HepG2 (cell line): ENCODE data around the gene GOT1. TPM values are rescaled to one million over a fixed set of nuclear protein-coding genes. Genes with fewer than 3 reads are reported as not detected.

ENCODE experiments used
- ATAC-seq: fragments of 200-7000 bp; cut with Tn5 transposase; 3 replicates; pipeline ENCODE4 v1.9.1; 2020; ENCODE audit warnings: mild to moderate bottlenecking, moderate library complexity
- BruUV-seq: library from RNA; stranded (reverse); fragments of 400-500 nt; replicated peaks from 2 replicates; lab custom pipeline; 2021; lab: Mats Ljungman, UMichigan
- CTCF ChIA-PET: fragments of 300-600 bp; formaldehyde crosslinking; extraction: SDS; loops from one replicate; lab custom pipeline; 2021; ENCODE audit warnings: low total read pairs, inconsistent platforms, low intra/inter-chr PET ratio; lab: Yijun Ruan, JAX
- POLR2A ChIA-PET: fragments of 350-600 bp; sonication (Branson Sonifier 250); formaldehyde crosslinking; loops from one replicate; lab custom pipeline; 2020; ENCODE audit warnings: antibody characterized with exemption, inconsistent platforms; lab: Yijun Ruan, JAX
- DNase-seq: peaks from one replicate; pipeline ENCODE4 v3.0.0-alpha.2; 2015; ENCODE audit warnings: low spot score
- FAIRE-seq: peaks from 3 replicates; lab custom pipeline; 2011; peaks lifted over from hg19 to GRCh38; lab: Jason Lieb, UNC
- H2AFZ ChIP-seq: one replicate; pipeline ENCODE4 v1.6.1; 2011; ENCODE audit warnings: low read length, inconsistent platforms
- H3K27ac ChIP-seq: fragments of 300-600 bp; 3 replicates; pipeline ENCODE4 v1.8.0; 2011; ENCODE audit warnings: mixed run types, mild to moderate bottlenecking, mixed read lengths, low read length, inconsistent platforms; ENCODE audit not compliant: insufficient read depth; ENCODE audit errors: extremely low read length
- H3K27me3 ChIP-seq, 2 experiments: fragments of 200-600 bp in 1 of 2; 2 replicates in 1 of 2; 3 replicates in 1 of 2; pipeline versions ENCODE4 v1.6.0 to v1.8.0; 2011; ENCODE audit warnings: low read length in 2 of 2, mild to moderate bottlenecking in 2 of 2, moderate library complexity in 2 of 2, inconsistent platforms in 1 of 2; ENCODE audit not compliant: insufficient read depth in 2 of 2, control insufficient read depth in 1 of 2
- H3K36me3 ChIP-seq, 2 experiments: fragments of 200-600 bp in 1 of 2; replicated peaks in 1 of 2; 2 replicates in 1 of 2; 3 replicates in 1 of 2; pipeline versions ENCODE4 v1.5.1 to v1.8.0; 2011; ENCODE audit warnings: low read length in 2 of 2, inconsistent platforms in 1 of 2; ENCODE audit not compliant: insufficient read depth in 2 of 2, control insufficient read depth in 1 of 2
- H3K4me1 ChIP-seq: 2 replicates; pipeline ENCODE4 v1.5.1; 2012; ENCODE audit warnings: low read length, inconsistent platforms; ENCODE audit not compliant: insufficient read depth
- H3K4me2 ChIP-seq: 2 replicates; pipeline ENCODE4 v1.6.0; 2011; ENCODE audit warnings: low read depth, low read length, inconsistent platforms
- H3K4me3 ChIP-seq, 3 experiments: fragments of 200-600 bp in 1 of 3; sonication (generic), shearing (Covaris generic) in 1 of 3; replicated peaks in 1 of 3; 2 replicates each; pipeline ENCODE4 v1.5.1; 2011 to 2016; ENCODE audit warnings: low read length in 3 of 3, inconsistent platforms in 2 of 3, low read depth in 2 of 3, mild to moderate bottlenecking in 2 of 3, control low read depth in 1 of 3, mixed read lengths in 1 of 3; ENCODE audit not compliant: insufficient read depth in 1 of 3
- H3K79me2 ChIP-seq: one replicate; pipeline ENCODE4 v1.6.1; 2011; ENCODE audit warnings: low read length, inconsistent platforms; ENCODE audit not compliant: insufficient read depth
- H3K9ac ChIP-seq: 2 replicates; pipeline ENCODE4 v1.6.0; 2011; ENCODE audit warnings: mild to moderate bottlenecking, low read depth, low read length, inconsistent platforms; ENCODE audit not compliant: insufficient read depth
- H3K9me3 ChIP-seq: 2 replicates; pipeline ENCODE4 v1.5.1; 2012; ENCODE audit warnings: mild to moderate bottlenecking, low read length
- H4K20me1 ChIP-seq: 2 replicates; pipeline ENCODE4 v1.6.0; 2011; ENCODE audit warnings: inconsistent platforms, mild to moderate bottlenecking, low read length, moderate library complexity; ENCODE audit not compliant: insufficient read depth
- HMG20B ChIP-seq: conservative IDR thresholded peaks from 2 replicates; pipeline ENCODE4 v1.6.1; 2016; ENCODE audit warnings: missing genetic modification reagents, missing compliant biosample characterization
- HOXA3 ChIP-seq: sonication (generic); formaldehyde crosslinking; IDR thresholded peaks from 2 replicates; pipeline ENCODE4 v1.5.0; 2020; ENCODE audit warnings: missing genetic modification reagents
- KAT2B ChIP-seq: fragments of 150-350 bp; IDR thresholded peaks from 2 replicates; pipeline ENCODE4 v1.6.1; 2014; ENCODE audit warnings: low read depth, low read length, borderline replicate concordance
- NFATC3 ChIP-seq: sonication (generic); formaldehyde crosslinking; IDR thresholded peaks from 2 replicates; pipeline ENCODE4 v1.5.1; 2020; ENCODE audit warnings: mild to moderate bottlenecking, missing genetic modification reagents
- PLRG1 ChIP-seq: fragments of 450-650 bp; conservative IDR thresholded peaks from 2 replicates; pipeline ENCODE4 v1.6.1; 2016
- SMC3 ChIP-seq: IDR thresholded peaks from 2 replicates; pipeline ENCODE4 v1.6.1; 2011; ENCODE audit warnings: low read length, improper control_type of control experiment
- ZNF430 ChIP-seq: sonication (generic); formaldehyde crosslinking; IDR thresholded peaks from 2 replicates; pipeline ENCODE4 v1.9.0; 2021; ENCODE audit warnings: mild to moderate bottlenecking, missing genetic modification reagents
- ZNF749 ChIP-seq: sonication (generic); formaldehyde crosslinking; IDR thresholded peaks from 2 replicates; pipeline ENCODE4 v1.8.0; 2022; ENCODE audit warnings: mild to moderate bottlenecking, missing genetic modification reagents, moderate library complexity, borderline replicate concordance
- WGBS: methylation state at CpG from one replicate; pipeline ENCODE4 v1.1.6; 2017; ENCODE audit warnings: low lambda C conversion rate; 5-methylcytosine and 5-hydroxymethylcytosine counted together
- in situ Hi-C: cut with HindIII; loops from 2 replicates; pipeline ENCODE4 v1.10.0; 2017; ENCODE audit warnings: low pct_unique_long_range_greater_than_20kb; ENCODE audit not compliant: extremely low pct_ligation_motif_present
- intact Hi-C: fragments of 100-400 bp; cut with micrococcal nuclease; formaldehyde crosslinking; loops from one replicate; pipeline ENCODE4 v1.10.0; 2022; ENCODE audit not compliant: unreplicated experiment
- polyA plus RNA-seq, 8 experiments: library from polyadenylated mRNA; depleted of rRNA in 3 of 8; stranded (reverse) in 7 of 8; unstranded in 1 of 8; fragments of >200 nt; fragmentation: Illumina TruSeq in 4 of 8; extraction: Trizol in 4 of 8; gene quantifications; 2 replicates each; pipeline versions ENCODE4 v1.2.1 to v1.2.3, GENCODE V29; 2011 to 2016; ENCODE audit warnings: low read depth in 4 of 8, missing spikeins in 1 of 8, mixed read lengths in 1 of 8; ENCODE audit not compliant: insufficient read depth in 1 of 8
- total RNA-seq, 5 experiments: library from RNA; depleted of rRNA; stranded (reverse); fragments of >200 nt; fragmentation: Illumina TruSeq; extraction: Trizol; gene quantifications; 2 replicates each; pipeline ENCODE4 v1.2.3, GENCODE V29; 2016; ENCODE audit warnings: low read depth in 1 of 5
- TF ChIP-seq, protein P1 (sequence below): sonication (generic); formaldehyde crosslinking; IDR thresholded peaks from 2 replicates; pipeline ENCODE4 v1.5.0; 2020; ENCODE audit warnings: mild to moderate bottlenecking, missing genetic modification reagents, moderate library complexity
- TF ChIP-seq, protein P2 (sequence below): sonication (generic); formaldehyde crosslinking; IDR thresholded peaks from 2 replicates; pipeline ENCODE4 v1.8.1; 2023; ENCODE audit warnings: missing genetic modification reagents, mild to moderate bottlenecking, borderline replicate concordance
- TF ChIP-seq, protein P3 (sequence below): sonication (generic); formaldehyde crosslinking; IDR thresholded peaks from 2 replicates; pipeline ENCODE4 v1.8.1; 2023; ENCODE audit warnings: mild to moderate bottlenecking, missing genetic modification reagents
- TF ChIP-seq, protein P4 (sequence below), 2 experiments: sonication (generic) in 1 of 2; formaldehyde crosslinking in 1 of 2; IDR thresholded peaks; 2 replicates each; pipeline versions ENCODE4 v1.4.0 to v1.6.1; 2016 to 2020; ENCODE audit warnings: borderline replicate concordance in 1 of 2, low read depth in 1 of 2, mild to moderate bottlenecking in 1 of 2, missing genetic modification reagents in 1 of 2

The GOT1 gene
- total and polyA plus RNA-seq, 2 of the 13 experiments (the other 11 are each of a cell fraction or from before 2014, with no cell fraction given) = 81.2 to 102 TPM

DNA sequence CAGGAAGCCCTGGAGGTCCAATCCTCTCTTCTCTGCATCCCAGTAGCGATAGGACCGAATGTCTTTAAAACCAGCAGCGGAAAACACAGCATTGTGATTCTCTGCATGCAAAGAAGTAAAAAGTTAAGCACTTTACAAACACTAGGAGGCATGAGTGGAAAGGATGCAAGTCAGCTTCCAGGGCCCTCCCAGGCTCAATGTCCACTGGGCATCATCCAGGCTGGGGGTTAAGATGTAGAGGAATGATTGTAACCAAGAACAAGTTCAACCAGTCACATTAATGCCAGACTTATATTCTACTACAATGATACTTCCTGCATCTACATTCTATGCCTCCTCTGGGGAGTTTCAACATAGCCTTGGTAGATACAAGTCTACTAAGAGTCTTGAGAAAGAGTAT, 24.3 kb downstream of the GOT1 start:
- intact Hi-C loops (no loop called here), in situ Hi-C loops (no loop called here)
- no peak overlapping the region for H3K27ac ChIP-seq
- DNase-seq (no peak), ATAC-seq (peak; percentile 54), FAIRE-seq (no peak)
- H3K4me3 ChIP-seq = no peak overlapping the region
- ChIA-PET CTCF (no interaction called here), POLR2A (no interaction called here)
- H3K79me2 ChIP-seq = peaks cover 16% of the 10 kb centered on the region
- no peak overlapping the region for H2AFZ ChIP-seq
- WGBS = 98% methylated on average over 3 of the region's 3 CpGs
- no peak overlapping the region for H3K4me2 ChIP-seq
- H3K27me3 ChIP-seq = no peaks in the 10 kb centered on the region
- BruUV-seq = no TSS peak
- H3K9ac ChIP-seq = no peak overlapping the region
- peaks cover 47 to 74% of the 10 kb centered on the region in 2 experiments for H3K36me3 ChIP-seq
- no peaks in the 10 kb centered on the region for H3K9me3 ChIP-seq
- H4K20me1 ChIP-seq = peaks cover 4% of the 10 kb centered on the region; the same call in 1 of the 2 replicates
- H3K4me1 ChIP-seq = peaks cover 4% of the 10 kb centered on the region
- TF ChIP-seq KAT2B = no peak
- no peak for TF ChIP-seq HMG20B (CRISPR knock-in tag)
- no peak for TF ChIP-seq PLRG1
- TF ChIP-seq, protein P1, sequence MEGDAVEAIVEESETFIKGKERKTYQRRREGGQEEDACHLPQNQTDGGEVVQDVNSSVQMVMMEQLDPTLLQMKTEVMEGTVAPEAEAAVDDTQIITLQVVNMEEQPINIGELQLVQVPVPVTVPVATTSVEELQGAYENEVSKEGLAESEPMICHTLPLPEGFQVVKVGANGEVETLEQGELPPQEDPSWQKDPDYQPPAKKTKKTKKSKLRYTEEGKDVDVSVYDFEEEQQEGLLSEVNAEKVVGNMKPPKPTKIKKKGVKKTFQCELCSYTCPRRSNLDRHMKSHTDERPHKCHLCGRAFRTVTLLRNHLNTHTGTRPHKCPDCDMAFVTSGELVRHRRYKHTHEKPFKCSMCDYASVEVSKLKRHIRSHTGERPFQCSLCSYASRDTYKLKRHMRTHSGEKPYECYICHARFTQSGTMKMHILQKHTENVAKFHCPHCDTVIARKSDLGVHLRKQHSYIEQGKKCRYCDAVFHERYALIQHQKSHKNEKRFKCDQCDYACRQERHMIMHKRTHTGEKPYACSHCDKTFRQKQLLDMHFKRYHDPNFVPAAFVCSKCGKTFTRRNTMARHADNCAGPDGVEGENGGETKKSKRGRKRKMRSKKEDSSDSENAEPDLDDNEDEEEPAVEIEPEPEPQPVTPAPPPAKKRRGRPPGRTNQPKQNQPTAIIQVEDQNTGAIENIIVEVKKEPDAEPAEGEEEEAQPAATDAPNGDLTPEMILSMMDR = peak; percentile 33
- TF ChIP-seq, protein P2, sequence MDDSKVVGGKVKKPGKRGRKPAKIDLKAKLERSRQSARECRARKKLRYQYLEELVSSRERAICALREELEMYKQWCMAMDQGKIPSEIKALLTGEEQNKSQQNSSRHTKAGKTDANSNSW (CRISPR knock-in tag) = no peak
- TF ChIP-seq, protein P3, sequence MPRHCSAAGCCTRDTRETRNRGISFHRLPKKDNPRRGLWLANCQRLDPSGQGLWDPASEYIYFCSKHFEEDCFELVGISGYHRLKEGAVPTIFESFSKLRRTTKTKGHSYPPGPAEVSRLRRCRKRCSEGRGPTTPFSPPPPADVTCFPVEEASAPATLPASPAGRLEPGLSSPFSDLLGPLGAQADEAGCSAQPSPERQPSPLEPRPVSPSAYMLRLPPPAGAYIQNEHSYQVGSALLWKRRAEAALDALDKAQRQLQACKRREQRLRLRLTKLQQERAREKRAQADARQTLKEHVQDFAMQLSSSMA = no peak
- no peak for TF ChIP-seq NFATC3
- TF ChIP-seq HOXA3 = no peak
- 0 out of 2 replicates have a peak, but pooled peaks have one; percentile 13 for TF ChIP-seq SMC3
- TF ChIP-seq, protein P4, sequence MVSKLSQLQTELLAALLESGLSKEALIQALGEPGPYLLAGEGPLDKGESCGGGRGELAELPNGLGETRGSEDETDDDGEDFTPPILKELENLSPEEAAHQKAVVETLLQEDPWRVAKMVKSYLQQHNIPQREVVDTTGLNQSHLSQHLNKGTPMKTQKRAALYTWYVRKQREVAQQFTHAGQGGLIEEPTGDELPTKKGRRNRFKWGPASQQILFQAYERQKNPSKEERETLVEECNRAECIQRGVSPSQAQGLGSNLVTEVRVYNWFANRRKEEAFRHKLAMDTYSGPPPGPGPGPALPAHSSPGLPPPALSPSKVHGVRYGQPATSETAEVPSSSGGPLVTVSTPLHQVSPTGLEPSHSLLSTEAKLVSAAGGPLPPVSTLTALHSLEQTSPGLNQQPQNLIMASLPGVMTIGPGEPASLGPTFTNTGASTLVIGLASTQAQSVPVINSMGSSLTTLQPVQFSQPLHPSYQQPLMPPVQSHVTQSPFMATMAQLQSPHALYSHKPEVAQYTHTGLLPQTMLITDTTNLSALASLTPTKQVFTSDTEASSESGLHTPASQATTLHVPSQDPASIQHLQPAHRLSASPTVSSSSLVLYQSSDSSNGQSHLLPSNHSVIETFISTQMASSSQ (IDR thresholded peaks at IDR 0.05; ENCODE audit: low read depth) = no peak
- TF ChIP-seq, protein P4 (CRISPR knock-in tag; IDR thresholded peaks at IDR 0.05; ENCODE audit: borderline replicate concordance) = no peak
- no peak for TF ChIP-seq ZNF749
- TF ChIP-seq ZNF430 = no peak
